HCT116 (cell line): ENCODE measurements around the gene GLRX. TPM values are rescaled to one million over a fixed set of nuclear protein-coding genes. Genes with fewer than 3 reads are reported as not detected.

Experiments used
- ATAC-seq: fragments of 200-7000 bp; cut with Tn5 transposase; 2 replicates; pipeline ENCODE4 v1.9.1; 2020; ENCODE audit warnings: mild to moderate bottlenecking, moderate library complexity
- BruUV-seq: library from RNA; stranded (reverse); fragments of 400-500 nt; replicated peaks from 2 replicates; lab custom pipeline; 2021; lab: Mats Ljungman, UMichigan
- CTCF ChIA-PET: fragments of 300-600 bp; sonication (Branson Sonifier 250); formaldehyde crosslinking; loops from one replicate; lab custom pipeline; 2021; ENCODE audit warnings: antibody characterized with exemption; lab: Charles Lee
- POLR2A ChIA-PET: fragments of 300-600, 350-600 bp; sonication (Branson Sonifier 250); formaldehyde crosslinking; loops from one replicate; lab custom pipeline; 2021; ENCODE audit warnings: antibody characterized with exemption; lab: Charles Lee
- RAD21 ChIA-PET, 2 experiments: fragments of 300-600 bp; sonication (Branson Sonifier 250); formaldehyde crosslinking; loops; one replicate each; lab custom pipeline; 2023; ENCODE audit warnings: low total read pairs in 2 of 2; ENCODE audit not compliant: uncharacterized antibody in 2 of 2, unreplicated experiment in 2 of 2, low non-redundant PET in 1 of 2; lab: Charles Lee
- DNase-seq: peaks from one replicate; pipeline ENCODE4 v3.0.0-alpha.2; 2010; ENCODE audit warnings: low read depth, low spot score
- H2AFZ ChIP-seq: fragments of 200-600 bp; shearing (Covaris generic), sonication (generic); 2 replicates; pipeline ENCODE4 v1.6.1; 2017; ENCODE audit warnings: low read depth, mixed run types, mixed read lengths, antibody characterized with exemption, low read length; ENCODE audit not compliant: poor library complexity, severe bottlenecking
- H3K27ac ChIP-seq: 2 replicates; pipeline ENCODE4 v1.5.1; 2012; ENCODE audit warnings: low read depth, low read length
- H3K27me3 ChIP-seq: fragments of 200-600 bp; sonication (generic); 2 replicates; pipeline ENCODE4 v1.6.1; 2016; ENCODE audit warnings: mixed run types, low read length, mixed read lengths; ENCODE audit not compliant: insufficient read depth
- H3K36me3 ChIP-seq, 2 experiments: fragments of 200-500 bp in 1 of 2; fragments of 200-600 bp in 1 of 2; sonication (Bioruptor generic) in 1 of 2; sonication (generic) in 1 of 2; 2 replicates each; pipeline versions ENCODE4 v1.5.1 to v1.6.1; 2014 to 2016; ENCODE audit warnings: low read length in 2 of 2, inconsistent platforms in 1 of 2, mixed read lengths in 1 of 2, mixed run types in 1 of 2; ENCODE audit not compliant: insufficient read depth in 2 of 2, control insufficient read depth in 1 of 2
- H3K4me1 ChIP-seq, 2 experiments: fragments of 200-600 bp in 1 of 2; sonication (generic) in 1 of 2; 2 replicates each; pipeline versions ENCODE4 v1.5.1 to v1.6.1; 2012 to 2017; ENCODE audit warnings: low read length in 2 of 2, inconsistent platforms in 1 of 2, mild to moderate bottlenecking in 1 of 2, mixed read lengths in 1 of 2, mixed run types in 1 of 2, moderate library complexity in 1 of 2; ENCODE audit not compliant: insufficient read depth in 2 of 2, control insufficient read depth in 1 of 2
- H3K4me2 ChIP-seq: fragments of 200-600 bp; sonication (generic); 2 replicates; pipeline ENCODE4 v1.6.1; 2017; ENCODE audit warnings: mixed run types, low read length, mixed read lengths
- H3K4me3 ChIP-seq, 2 experiments: fragments of 200-600 bp in 1 of 2; sonication (generic) in 1 of 2; replicated peaks in 1 of 2; 2 replicates each; pipeline ENCODE4 v1.5.1; 2011 to 2016; ENCODE audit warnings: low read length in 2 of 2, control low read depth in 1 of 2, low read depth in 1 of 2, mild to moderate bottlenecking in 1 of 2, mixed read lengths in 1 of 2, mixed run types in 1 of 2
- H3K79me2 ChIP-seq: fragments of 200-600 bp; sonication (generic); 2 replicates; pipeline ENCODE4 v1.6.1; 2017; ENCODE audit warnings: mild to moderate bottlenecking, mixed run types, low read length, moderate library complexity, mixed read lengths; ENCODE audit not compliant: insufficient read depth
- H3K9ac ChIP-seq: fragments of 200-600 bp; sonication (generic); 2 replicates; pipeline ENCODE4 v1.6.1; 2016; ENCODE audit warnings: low read length, mixed read lengths
- H3K9me2 ChIP-seq: fragments of 200-600 bp; sonication (generic), shearing (Covaris generic); 2 replicates; pipeline ENCODE4 v1.6.1; 2017; ENCODE audit warnings: mixed run types, mild to moderate bottlenecking, moderate library complexity; ENCODE audit not compliant: insufficient read depth
- H3K9me3 ChIP-seq, 2 experiments: fragments of 200-500 bp in 1 of 2; fragments of 200-600 bp in 1 of 2; sonication (Bioruptor generic) in 1 of 2; sonication (generic) in 1 of 2; 2 replicates each; pipeline ENCODE4 v1.6.1; 2014 to 2017; ENCODE audit warnings: low read length in 2 of 2, mixed read lengths in 2 of 2, inconsistent platforms in 1 of 2, low read depth in 1 of 2, mild to moderate bottlenecking in 1 of 2, mixed run types in 1 of 2, moderate library complexity in 1 of 2; ENCODE audit not compliant: control insufficient read depth in 1 of 2, insufficient read depth in 1 of 2
- H4K20me1 ChIP-seq: fragments of 200-600 bp; sonication (generic), shearing (Covaris generic); 2 replicates; pipeline ENCODE4 v1.6.1; 2017; ENCODE audit warnings: mixed run types, mild to moderate bottlenecking, moderate library complexity; ENCODE audit not compliant: insufficient read depth
- CEBPB ChIP-seq: IDR thresholded peaks from 2 replicates; pipeline ENCODE4 v1.6.1; 2012; ENCODE audit warnings: low read depth
- EGR1 ChIP-seq: IDR thresholded peaks from 2 replicates; pipeline ENCODE4 v1.6.1; 2012; ENCODE audit warnings: low read depth
- ELF1 ChIP-seq: IDR thresholded peaks from 2 replicates; pipeline ENCODE4 v1.6.1; 2012; ENCODE audit warnings: low read depth, borderline replicate concordance
- EZH2 ChIP-seq: fragments of 200-600 bp; sonication (generic); IDR thresholded peaks from 2 replicates; pipeline ENCODE4 v1.6.1; 2017; ENCODE audit warnings: antibody characterized with exemption, mixed run types
- EZH2phosphoT487 ChIP-seq: fragments of 200-600 bp; IDR thresholded peaks from 2 replicates; pipeline ENCODE4 v1.6.1; 2018; ENCODE audit warnings: antibody characterized with exemption, borderline replicate concordance
- JUND ChIP-seq: IDR thresholded peaks from 2 replicates; pipeline ENCODE4 v1.6.1; 2012
- POLR2A ChIP-seq: IDR thresholded peaks from 2 replicates; pipeline ENCODE4 v1.7.0; 2011; ENCODE audit warnings: borderline replicate concordance; ENCODE audit not compliant: insufficient read depth, insufficient read length; ENCODE audit errors: extremely low read depth
- RAD21 ChIP-seq: IDR thresholded peaks from 2 replicates; pipeline ENCODE4 v1.6.1; 2012; ENCODE audit warnings: low read depth, mild to moderate bottlenecking
- SP1 ChIP-seq: IDR thresholded peaks from 2 replicates; pipeline ENCODE4 v1.6.1; 2012; ENCODE audit warnings: low read depth
- SRF ChIP-seq: IDR thresholded peaks from 2 replicates; pipeline ENCODE4 v1.6.1; 2012; ENCODE audit warnings: low read depth
- TCF7L2 ChIP-seq: IDR thresholded peaks from 2 replicates; pipeline ENCODE4 v1.7.0; 2011; ENCODE audit warnings: borderline replicate concordance, inconsistent platforms; ENCODE audit not compliant: insufficient read depth, insufficient read length; ENCODE audit errors: extremely low read depth
- ZBTB33 ChIP-seq: IDR thresholded peaks from 2 replicates; pipeline ENCODE4 v1.6.1; 2011; ENCODE audit warnings: mild to moderate bottlenecking, low read length, moderate library complexity; ENCODE audit not compliant: insufficient replicate concordance; ENCODE audit errors: extremely low read depth
- ZNF274 ChIP-seq: fragments of 200-500 bp; sonication (Bioruptor generic); IDR thresholded peaks from 2 replicates; pipeline ENCODE4 v1.6.1; 2014; ENCODE audit warnings: mild to moderate bottlenecking, low read depth, low read length, inconsistent platforms
- intact Hi-C: fragments of 100-400 bp; cut with micrococcal nuclease; formaldehyde crosslinking; loops from 2 replicates; pipeline ENCODE4 v1.10.0; 2022
- total RNA-seq: library from RNA; stranded (reverse); gene quantifications from one replicate; pipeline ENCODE4 v1.2.1, GENCODE V29; 2021; ENCODE audit not compliant: unreplicated experiment
- TF ChIP-seq, protein P1 (sequence below): IDR thresholded peaks from 2 replicates; pipeline ENCODE4 v1.6.1; 2012; ENCODE audit warnings: low read depth
- TF ChIP-seq, protein P2 (sequence below): IDR thresholded peaks from 2 replicates; pipeline ENCODE4 v1.6.1; 2012

The GLRX gene
- total RNA-seq, 1 experiment from 2014 or later, result 29.3 TPM

GRCh38 chr5:95866435-95867040 lies 44.0 kb upstream of the GLRX start:
- DNase-seq, result no peak
- no peaks in the 10 kb centered on the region for H3K9me3 ChIP-seq
- intact Hi-C loops, result no loop called here
- RAD21 ChIA-PET, result no interaction called here
- no peaks in the 10 kb centered on the region for H3K9me2 ChIP-seq
- no peaks in the 10 kb centered on the region for H3K27me3 ChIP-seq
- BruUV-seq, result no TSS peak
- no peak overlapping the region for H3K27ac ChIP-seq
- no peaks in the 10 kb centered on the region for H3K79me2 ChIP-seq
- no peak overlapping the region for H3K4me3 ChIP-seq
- CTCF ChIA-PET, result no interaction called here
- TF ChIP-seq ZNF274, result no peak
- no peak for TF ChIP-seq ELF1
- TF ChIP-seq RAD21, result no peak
- TF ChIP-seq ZBTB33, result no peak
- TF ChIP-seq, protein P1, sequence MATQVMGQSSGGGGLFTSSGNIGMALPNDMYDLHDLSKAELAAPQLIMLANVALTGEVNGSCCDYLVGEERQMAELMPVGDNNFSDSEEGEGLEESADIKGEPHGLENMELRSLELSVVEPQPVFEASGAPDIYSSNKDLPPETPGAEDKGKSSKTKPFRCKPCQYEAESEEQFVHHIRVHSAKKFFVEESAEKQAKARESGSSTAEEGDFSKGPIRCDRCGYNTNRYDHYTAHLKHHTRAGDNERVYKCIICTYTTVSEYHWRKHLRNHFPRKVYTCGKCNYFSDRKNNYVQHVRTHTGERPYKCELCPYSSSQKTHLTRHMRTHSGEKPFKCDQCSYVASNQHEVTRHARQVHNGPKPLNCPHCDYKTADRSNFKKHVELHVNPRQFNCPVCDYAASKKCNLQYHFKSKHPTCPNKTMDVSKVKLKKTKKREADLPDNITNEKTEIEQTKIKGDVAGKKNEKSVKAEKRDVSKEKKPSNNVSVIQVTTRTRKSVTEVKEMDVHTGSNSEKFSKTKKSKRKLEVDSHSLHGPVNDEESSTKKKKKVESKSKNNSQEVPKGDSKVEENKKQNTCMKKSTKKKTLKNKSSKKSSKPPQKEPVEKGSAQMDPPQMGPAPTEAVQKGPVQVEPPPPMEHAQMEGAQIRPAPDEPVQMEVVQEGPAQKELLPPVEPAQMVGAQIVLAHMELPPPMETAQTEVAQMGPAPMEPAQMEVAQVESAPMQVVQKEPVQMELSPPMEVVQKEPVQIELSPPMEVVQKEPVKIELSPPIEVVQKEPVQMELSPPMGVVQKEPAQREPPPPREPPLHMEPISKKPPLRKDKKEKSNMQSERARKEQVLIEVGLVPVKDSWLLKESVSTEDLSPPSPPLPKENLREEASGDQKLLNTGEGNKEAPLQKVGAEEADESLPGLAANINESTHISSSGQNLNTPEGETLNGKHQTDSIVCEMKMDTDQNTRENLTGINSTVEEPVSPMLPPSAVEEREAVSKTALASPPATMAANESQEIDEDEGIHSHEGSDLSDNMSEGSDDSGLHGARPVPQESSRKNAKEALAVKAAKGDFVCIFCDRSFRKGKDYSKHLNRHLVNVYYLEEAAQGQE, result no peak
- no peak for TF ChIP-seq TCF7L2
- TF ChIP-seq EZH2, result no peak
- no peak for TF ChIP-seq POLR2A
- TF ChIP-seq CEBPB, result no peak
- TF ChIP-seq SP1, result no peak
- no peak for TF ChIP-seq EGR1
- TF ChIP-seq, protein P2, sequence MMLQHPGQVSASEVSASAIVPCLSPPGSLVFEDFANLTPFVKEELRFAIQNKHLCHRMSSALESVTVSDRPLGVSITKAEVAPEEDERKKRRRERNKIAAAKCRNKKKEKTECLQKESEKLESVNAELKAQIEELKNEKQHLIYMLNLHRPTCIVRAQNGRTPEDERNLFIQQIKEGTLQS, result no peak
- TF ChIP-seq JUND, result no peak
- no peak for TF ChIP-seq SRF
- no peak for TF ChIP-seq EZH2phosphoT487
- TF ChIP-seq, all 23 proteins: peak for 0
- Histone ChIP-seq H3K4me2 (no peak overlapping the region), H2AFZ (no peak overlapping the region), H3K4me1 (peaks cover 6 to 7% of the 10 kb centered on the region in 2 experiments; a peak in 3 of 4 replicates), H3K36me3 (no peaks in the 10 kb centered on the region), H4K20me1 (no peaks in the 10 kb centered on the region), H3K9ac (no peak overlapping the region)
- ATAC-seq, result no peak
- POLR2A ChIA-PET, result no interaction called here
